ENCODE results near the gene LRRN2.
"Not testable (repeated sequence)": the region's sequence is repeated elsewhere in the genome, so short reads cannot be mapped to it uniquely, and the experiment has no call there.

Gene LRRN2

DNA sequence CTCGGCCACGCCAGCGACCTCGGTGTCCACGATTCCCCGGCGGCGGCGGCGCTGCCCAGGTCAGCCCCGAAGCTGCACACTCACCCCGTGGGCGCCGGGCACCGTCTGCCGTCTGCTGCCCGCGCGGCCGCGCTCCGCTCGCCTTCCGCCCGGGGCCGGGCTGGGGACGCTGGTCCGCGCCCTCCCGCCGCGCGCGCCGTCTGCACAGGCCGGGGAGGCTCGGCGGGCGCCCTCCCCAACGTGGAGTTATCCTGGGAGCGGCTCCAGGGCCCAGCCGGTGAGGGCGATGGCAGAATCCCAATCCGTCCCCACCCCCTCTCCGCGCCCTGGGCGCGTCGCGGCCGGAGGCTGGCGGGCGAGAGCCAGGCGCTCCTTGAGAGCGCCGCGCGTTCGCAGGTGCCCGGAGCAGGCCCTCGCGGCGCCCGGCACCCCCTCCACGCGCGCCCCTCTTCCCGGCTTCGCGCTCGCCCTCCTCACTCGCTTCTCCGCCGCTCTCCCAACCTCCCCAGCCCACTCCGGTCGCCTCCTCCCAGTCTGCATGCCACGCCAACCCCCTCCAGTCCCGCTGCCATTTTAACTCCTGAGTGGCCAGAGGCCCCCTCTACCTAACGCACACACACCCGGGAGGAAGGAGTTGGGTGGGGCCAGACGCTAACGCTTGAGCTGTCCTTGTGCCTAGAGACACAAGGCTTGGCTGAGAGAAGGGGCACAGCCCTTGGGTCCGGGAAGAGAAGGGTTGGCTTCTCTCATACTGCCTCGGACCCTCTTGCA, at the start of gene LRRN2:
Gene LRRN2 (minus strand): TSS at position 503 of the 771 bp plus-strand sequence. CDS start 65,746 bp downstream, outside the sequence.
- DNase-seq, result no peak

DNA sequence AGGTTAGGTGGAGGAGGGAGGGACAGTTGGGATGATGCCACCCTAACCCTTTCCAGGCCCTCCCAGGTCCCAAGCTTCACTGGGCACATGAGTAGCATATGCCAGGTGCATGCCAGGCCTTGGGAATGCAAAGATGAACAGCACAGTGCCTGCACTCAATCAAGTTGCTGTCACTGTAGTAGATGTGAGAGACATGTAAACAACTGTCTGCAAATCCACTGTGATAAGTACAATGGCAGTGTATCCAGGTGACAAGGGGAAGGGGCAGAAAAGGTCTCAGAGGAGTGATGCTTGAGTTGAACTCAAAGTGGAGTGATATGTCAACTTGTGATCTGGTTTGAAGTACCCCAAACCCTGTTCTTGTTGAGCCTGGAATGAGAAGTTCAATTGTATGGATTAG, 49.5 kb upstream of the LRRN2 start:
- no peak for DNase-seq

DNA sequence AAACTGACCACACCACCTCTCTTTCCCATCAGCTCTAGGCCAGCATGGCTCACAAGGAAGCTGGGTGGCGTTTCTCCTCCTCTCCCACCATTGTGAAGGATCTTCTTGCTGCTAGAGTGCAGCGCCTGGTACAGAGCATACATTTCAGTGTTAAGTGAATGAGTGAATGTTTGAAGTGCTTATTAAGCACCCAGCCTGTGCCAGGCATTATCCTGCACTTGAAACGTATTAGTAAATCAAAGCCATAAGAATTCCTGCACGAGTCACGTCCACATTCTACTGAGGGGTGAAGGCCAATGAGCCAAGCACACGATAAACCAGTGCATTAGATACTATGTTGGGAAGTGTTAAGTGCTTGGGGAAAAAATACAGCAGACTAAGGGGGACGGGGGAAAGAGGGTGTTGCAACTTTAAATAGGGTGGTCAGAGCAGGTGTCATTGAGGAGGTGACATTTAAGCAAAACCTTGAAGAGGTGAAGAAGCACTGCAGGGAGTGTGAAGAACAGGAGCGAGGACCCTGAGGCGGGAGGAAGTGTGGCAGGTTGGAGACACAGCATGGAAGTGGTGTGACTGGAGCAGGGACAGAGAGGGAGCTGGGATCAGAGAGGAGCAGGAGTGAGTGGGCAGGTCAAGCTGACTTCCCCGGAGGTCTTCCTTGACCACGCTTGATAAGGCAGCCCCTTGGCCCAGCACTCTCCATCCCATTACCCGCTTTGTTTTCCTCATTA, 48.5 kb upstream of the LRRN2 start:
- DNase-seq, result no peak

DNA sequence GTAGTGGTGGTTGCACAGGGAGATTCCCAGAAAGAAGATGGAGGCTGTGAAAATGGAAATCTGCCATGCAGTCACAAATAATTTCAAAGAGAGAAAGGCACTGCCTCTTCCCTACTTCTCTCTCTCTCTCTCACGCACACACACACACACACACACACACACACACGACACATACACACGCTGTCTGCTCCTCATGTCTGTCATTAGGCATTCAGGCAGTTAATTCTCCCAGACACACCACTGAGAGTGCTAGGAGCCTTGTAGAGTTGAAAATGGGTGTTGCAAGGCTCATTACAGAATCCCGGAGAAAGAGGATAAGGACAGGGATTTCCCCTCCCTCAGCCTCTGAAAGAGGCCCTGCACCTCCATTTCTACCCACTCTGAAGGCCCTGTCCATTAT, 47.8 kb upstream of the LRRN2 start:
- DNase-seq, result no peak

DNA sequence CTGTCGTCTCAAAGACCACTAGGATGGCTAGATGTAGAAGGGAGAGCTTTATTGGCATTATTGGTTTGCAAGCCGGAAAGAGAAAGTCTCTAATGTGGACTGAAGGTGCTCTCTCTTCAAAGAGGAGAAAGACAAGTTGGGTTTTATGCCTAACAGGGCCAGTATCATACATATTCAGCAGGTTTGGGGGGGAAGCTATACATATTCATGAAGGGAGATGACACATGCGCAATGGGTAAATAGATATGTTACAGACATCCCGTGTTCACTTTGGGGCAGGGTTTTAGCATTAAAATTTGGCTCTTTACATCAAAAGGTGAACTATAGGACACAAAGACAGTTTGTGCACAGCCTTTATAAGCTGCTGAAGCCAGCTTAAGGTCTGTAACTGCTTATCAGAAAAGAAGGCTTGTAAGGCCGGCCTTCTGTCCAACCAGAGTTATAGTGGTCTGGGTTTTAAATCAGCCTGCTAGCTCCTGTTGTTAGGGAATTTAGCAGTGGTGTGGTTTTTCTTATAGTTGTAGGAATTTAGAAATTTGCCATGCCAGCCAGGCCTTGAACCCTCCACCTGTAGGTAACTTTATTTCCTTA, 46.5 kb upstream of the LRRN2 start:
- DNase-seq, result no peak

DNA sequence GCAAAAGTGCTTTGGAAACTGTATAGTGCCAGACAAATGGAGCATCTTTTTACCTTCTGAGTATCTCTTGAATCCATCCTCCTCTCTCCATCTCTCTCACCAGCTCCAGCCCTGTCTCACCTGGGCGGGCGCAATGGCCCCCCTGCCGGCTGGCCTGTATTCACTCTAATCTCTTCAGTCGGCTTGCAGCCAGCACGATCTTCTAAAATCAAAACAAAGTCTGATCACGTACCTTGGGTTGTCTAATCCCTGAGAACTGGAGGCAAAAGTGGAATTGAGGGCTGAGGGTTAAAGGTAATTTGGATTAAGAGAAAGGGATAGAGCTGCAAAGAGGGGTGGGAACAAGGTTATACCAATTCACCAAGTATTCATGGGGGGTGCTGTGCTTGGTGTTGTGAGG, 46.0 kb upstream of the LRRN2 start:
- DNase-seq, result no peak

GRCh38 chr1:204730826-204731459, 45.4 kb upstream of the LRRN2 start:
- DNase-seq, result no peak

DNA sequence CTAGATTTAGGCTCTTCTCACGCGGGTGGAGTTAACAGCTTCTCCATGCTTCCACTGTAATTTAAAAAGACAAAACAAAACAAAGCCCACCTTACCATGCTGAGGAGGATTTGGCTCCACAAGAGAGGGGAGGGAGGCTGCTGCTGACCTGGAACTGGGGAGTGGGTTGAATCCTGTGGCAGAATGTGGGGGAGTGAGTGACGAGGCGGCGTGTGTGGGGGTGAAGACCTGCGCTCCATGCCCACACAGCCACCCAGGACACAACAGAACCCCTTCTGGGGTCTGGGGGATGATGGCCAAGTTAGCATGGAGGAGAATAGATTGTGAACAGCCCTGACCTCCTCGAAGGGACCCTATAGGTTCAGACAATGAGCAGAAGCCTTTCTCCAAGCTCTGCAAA, 44.0 kb upstream of the LRRN2 start:
- DNase-seq, result no peak

DNA sequence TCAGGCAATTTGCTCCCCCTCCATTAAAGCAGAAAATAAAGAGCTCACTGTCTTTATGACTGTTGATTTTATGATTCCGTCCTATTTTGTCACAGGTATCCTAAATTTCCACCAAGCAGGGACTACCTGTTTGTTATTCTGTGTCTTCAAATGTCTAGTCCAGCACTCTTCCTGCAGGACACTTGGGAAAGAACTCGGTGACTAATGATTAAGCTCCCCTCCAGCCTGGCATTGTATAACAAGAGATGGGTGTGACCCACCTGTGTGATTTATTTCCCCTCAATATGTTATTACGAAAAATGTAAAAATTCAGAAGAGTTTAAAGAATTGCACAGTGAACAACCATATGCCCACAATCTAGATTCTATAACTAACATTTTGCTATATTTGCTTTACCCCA, 42.9 kb upstream of the LRRN2 start:
- DNase-seq, result no peak

- no peak for DNase-seq
Measured at GRCh38 chr1:204728045-204728444, 42.5 kb upstream of the LRRN2 start.

DNA sequence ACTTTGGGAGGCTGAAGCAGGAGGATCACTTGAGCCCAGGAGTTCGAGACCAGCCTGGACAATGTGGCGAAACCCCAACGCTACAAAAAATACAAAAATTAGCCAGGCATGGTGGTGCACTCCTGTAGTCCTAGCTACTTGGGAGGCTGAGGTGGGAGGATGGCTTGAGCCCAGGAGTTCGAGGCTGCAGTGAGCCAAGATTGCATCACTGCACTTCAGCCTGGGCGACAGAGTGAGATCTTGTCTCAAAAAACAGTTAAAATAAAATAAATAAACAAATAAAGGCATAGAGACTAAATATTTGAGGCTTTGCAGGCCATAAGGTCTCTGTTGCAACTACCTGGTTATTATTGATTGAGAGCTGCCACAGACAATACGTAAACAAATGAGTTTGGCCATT, 41.9 kb upstream of the LRRN2 start:
- not testable (repeated sequence) for DNase-seq

- no peak for DNase-seq
Measured at GRCh38 chr1:204726478-204726877, 40.9 kb upstream of the LRRN2 start.

GRCh38 chr1:204725821-204726448, 40.4 kb upstream of the LRRN2 start:
- DNase-seq, result no peak

GRCh38 chr1:204723131-204723787, 37.7 kb upstream of the LRRN2 start:
- DNase-seq, result no peak

DNA sequence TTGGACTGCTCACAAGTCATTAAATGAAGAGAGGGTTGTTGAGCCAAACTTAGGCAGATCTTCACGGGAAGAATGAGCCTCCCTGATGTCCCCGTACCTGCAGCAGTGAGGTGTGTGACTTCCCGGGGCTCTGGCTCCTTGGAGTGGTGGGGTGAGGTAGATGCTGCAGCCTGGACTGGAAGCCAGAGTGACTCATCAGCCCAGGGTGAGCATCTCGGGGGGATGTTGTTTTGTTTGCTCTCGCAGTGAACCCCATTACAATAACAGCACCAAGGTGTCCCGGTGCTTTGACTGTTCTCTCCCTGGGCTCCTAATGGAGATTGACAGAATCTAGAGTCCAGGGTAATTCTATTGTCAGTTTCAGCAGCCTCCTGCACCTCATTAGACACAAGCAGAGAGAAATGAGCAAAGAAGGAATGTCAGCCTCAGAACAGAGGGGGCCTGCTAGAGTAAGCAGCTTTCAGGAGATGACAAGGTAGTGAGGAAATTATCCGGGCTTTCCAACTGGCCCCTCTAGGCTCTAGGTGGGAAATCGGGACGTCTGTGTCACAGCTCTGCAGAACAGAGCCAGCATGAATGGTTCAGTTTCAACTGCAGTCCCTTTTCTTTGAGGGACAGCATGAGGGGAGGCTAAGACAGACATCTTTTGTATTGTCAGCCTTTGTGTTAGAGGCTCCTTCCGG, 36.0 kb upstream of the LRRN2 start:
- DNase-seq, result no peak

- DNase-seq, result no peak
Measured at GRCh38 chr1:204716660-204717059, 31.1 kb upstream of the LRRN2 start.

GRCh38 chr1:204714861-204715511, 29.4 kb upstream of the LRRN2 start:
- DNase-seq, result no peak

- DNase-seq, result no peak
Measured at GRCh38 chr1:204714194-204714860, 28.8 kb upstream of the LRRN2 start.

GRCh38 chr1:204713541-204713940, 28.0 kb upstream of the LRRN2 start:
- DNase-seq, result no peak

DNA sequence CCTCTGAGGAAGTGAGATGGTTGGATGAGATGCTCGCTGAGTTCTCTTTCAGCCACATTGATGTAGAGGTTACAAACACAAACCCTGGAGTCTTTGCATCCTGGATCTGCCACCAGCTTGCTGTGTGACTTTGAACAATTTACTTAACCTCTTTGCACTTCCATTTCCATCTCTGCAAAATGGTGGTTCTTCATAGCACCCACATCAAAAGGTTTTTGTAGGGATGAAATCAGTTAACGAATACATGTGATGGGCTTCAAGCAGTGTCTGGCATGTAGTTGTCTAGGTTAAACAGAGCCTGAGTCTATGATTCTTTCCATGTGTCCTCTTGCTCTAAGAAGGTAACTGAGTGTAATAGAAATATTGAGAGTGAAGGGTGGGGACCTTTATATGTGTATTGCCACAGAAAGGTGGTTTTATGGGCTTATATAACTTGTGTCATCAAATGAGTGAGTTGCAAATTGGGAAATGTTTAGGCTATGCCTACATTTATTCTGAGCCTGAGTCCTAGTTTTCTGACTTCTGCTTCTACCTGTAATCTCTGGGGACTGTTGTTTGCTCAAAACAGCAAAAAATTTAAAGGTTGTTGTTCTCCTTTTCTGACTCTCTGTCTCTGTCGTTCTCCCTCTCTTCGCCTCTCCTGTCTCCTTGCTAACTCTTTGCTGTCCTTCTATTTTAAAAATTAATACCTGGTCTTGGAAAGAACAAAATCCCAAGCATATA, 27.3 kb upstream of the LRRN2 start:
- no peak for DNase-seq

Measured in activated CD4-positive, alpha-beta T cell treated with anti-CD3 and anti-CD28 coated beads for 48 hours (primary cell).